ENCODE data around the gene PIK3R4.

The PIK3R4 gene

DNA sequence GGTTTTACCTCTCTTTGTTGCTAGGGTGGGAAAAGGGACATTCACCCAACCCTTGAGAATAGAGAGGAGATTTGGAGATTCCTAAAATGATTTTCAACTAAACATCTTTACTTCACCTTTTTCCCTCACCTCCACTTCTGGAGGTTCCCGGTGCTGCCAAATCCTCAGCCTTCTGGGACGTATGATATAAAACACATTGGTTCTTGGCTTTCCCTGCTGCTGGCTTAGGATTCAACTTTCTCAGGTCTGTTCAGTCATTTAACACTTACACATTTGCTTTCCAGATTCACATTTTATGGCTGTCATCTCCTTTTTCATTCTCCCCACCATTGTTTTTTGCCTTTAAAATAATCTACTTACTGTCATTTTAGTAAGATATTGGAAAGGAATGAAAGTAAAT, 106.6 kb downstream of the PIK3R4 start:
- no peak for DNase-seq (ENCODE audit: low read depth)

DNA sequence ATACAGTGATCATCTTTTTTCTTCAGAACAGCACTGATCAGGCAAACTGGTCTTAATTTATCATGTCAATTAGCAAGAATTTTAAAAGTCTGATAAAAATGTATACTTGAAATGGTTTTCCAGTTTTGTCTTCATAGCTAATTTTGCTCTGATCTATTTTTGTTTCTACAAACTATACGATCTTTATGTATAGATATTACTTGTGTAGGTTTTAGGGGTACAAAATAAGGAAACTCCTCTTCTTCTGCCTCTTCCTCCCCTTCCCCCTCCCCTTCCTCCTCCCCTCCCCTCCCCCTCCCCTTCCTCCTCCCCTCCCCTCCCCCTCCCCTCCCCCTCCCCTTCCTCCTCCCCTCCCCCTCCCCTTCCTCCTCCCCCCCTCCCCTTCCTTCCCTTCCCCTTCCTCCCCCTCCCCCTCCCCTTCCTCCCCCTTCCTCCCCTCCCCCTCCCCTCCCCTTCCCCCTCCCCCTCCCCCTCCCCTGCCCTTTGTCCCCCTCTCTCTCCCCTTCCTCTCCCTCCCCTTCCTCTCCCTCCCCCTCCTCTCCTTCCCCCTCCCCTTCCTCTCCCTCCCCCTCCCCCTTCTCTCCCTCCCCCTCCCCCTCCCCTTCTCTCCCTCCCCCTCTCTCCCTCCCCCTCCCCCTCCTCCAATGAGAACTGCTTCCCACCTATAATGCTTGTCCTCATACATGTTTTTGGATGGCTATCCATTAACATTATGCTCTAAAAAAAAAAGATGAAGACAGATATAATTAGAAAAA, 110.0 kb downstream of the PIK3R4 start:
- DNase-seq (ENCODE audit: low read depth) = no peak

DNA sequence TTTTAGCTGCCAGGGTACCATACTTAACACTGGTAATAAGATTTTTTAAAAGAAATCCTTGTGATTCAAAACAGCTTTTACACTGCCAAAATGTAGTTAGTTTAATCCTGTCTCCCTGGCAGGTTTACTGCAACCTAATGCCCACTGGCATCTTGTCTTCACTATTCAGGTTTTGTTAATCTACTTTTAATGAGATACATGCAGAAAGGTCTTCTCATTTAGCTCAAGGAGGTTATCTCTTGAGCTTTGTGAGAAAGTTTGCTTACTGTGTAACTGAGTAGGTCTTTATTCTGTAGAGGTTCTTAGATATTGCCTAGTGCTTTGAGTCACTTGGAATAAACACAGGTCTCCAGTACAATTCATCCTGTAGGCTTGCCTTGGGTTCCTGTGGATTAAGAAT, 110.7 kb downstream of the PIK3R4 start:
- no peak for DNase-seq (ENCODE audit: low read depth)

DNA sequence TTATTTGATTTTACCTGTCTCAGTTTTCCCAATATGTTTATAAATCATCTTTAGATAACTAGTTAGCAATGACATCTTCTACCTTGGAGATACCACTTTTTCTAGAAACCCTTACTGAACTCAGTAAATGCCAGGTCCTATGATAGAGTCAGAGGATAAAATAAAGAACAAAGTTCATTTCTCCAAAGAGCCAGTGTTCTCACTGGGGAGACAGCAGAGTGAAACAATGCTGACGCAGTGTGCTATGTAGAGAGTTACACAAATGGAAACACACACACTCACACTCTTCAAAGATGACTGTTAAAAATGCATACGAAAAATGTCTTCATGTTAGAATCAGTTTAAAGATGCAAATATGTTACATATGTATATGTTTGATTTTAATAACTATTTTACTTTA, 111.3 kb downstream of the PIK3R4 start:
- no peak for DNase-seq (ENCODE audit: low read depth)
